ENCODE measurements around the gene MYO1G. TPM values are rescaled to one million over a fixed set of nuclear protein-coding genes. Genes with fewer than 3 reads are reported as not detected.

Gene MYO1G
- total and polyA plus RNA-seq, 9 of the 15 experiments (the other 6 are each of a cell fraction or from before 2014, with no cell fraction given) = 0.03 to 0.62 (median 0.13) TPM; not detected in 1

GRCh38 chr7:44985033-44985695, 6.3 kb upstream of the MYO1G start (continued):
- no peak for TF ChIP-seq KAT2B (IDR thresholded peaks at IDR 0.05; ENCODE audit: low read depth, low read length)
- no peak for TF ChIP-seq ZNF589 (CRISPR knock-in tag; IDR thresholded peaks at IDR 0.05; ENCODE audit: low read depth)
- no peak for TF ChIP-seq POLR2B (IDR thresholded peaks at IDR 0.05; ENCODE audit: low read depth, partially characterized antibody)
- peak; percentile 25 for TF ChIP-seq KDM5B (IDR thresholded peaks at IDR 0.05; ENCODE audit: insufficient replicate concordance, low read depth, low read length)
- no peak for TF ChIP-seq ZNF146 (CRISPR knock-in tag; IDR thresholded peaks at IDR 0.05; ENCODE audit: unreplicated experiment)
- 0 out of 2 replicates have a peak, but pooled peaks have one; percentile 35 for TF ChIP-seq FOXK1 (CRISPR knock-in tag; IDR thresholded peaks at IDR 0.05; ENCODE audit: borderline replicate concordance)
- TF ChIP-seq ELF2 (CRISPR knock-in tag; IDR thresholded peaks at IDR 0.05) = no peak
- TF ChIP-seq NKRF (IDR thresholded peaks at IDR 0.05; ENCODE audit: borderline replicate concordance) = no peak
- TF ChIP-seq RBFOX2 (IDR thresholded peaks at IDR 0.05; ENCODE audit: low read depth, low read length) = peak; percentile 39; the same call in 1 of the 2 replicates
- no peak for TF ChIP-seq ATF4 (CRISPR knock-in tag; IDR thresholded peaks at IDR 0.05)
- TF ChIP-seq HINFP (tag; conservative IDR thresholded peaks at IDR 0.05; ENCODE audit: low read depth) = no peak
- TF ChIP-seq CHD2 (IDR thresholded peaks at IDR 0.05; ENCODE audit: low read depth, low read length) = no peak
- TF ChIP-seq RCOR1 (IDR thresholded peaks at IDR 0.05; ENCODE audit: borderline replicate concordance in 1 of 2, low read depth in 2 of 2, low read length in 2 of 2) = no peak
- no peak for TF ChIP-seq RBM17 (IDR thresholded peaks at IDR 0.05; ENCODE audit: borderline replicate concordance, low read depth, low read length)
- TF ChIP-seq MAZ (CRISPR knock-in tag; conservative IDR thresholded peaks at IDR 0.05 in 1 of 2, IDR thresholded peaks at IDR 0.05 in 1 of 2) = peak in 1 of 2 experiments; percentile 30; a peak in 1 of 4 replicates
- no peak for TF ChIP-seq CHD1 (IDR thresholded peaks at IDR 0.05; ENCODE audit: low read length)
- TF ChIP-seq MCM2 (IDR thresholded peaks at IDR 0.05; ENCODE audit: low read depth) = no peak
- TF ChIP-seq HDAC8 (tag; IDR thresholded peaks at IDR 0.05) = no peak
- TF ChIP-seq SIN3A (IDR thresholded peaks at IDR 0.05; ENCODE audit: borderline replicate concordance in 2 of 2, control insufficient read depth in 1 of 2, low read depth in 2 of 2, low read length in 2 of 2) = peak in 1 of 2 experiments; percentile 25; a peak in 1 of 4 replicates
- no peak for TF ChIP-seq MXD1 (CRISPR knock-in tag; IDR thresholded peaks at IDR 0.05; ENCODE audit: borderline replicate concordance, poor library complexity, severe bottlenecking)
- no peak for TF ChIP-seq RBM39 (optimal IDR thresholded peaks at IDR 0.05; ENCODE audit: low read depth, low read length)
- no peak for TF ChIP-seq PTRF (tag; IDR thresholded peaks at IDR 0.05)
